ENCODE results near the gene NPHP4. TPM values are rescaled to one million over a fixed set of nuclear protein-coding genes. Genes with fewer than 3 reads are reported as not detected.
"Not testable (repeated sequence)": the region's sequence is repeated elsewhere in the genome, so short reads cannot be mapped to it uniquely, and the experiment has no call there.

The NPHP4 gene
- polyA plus RNA-seq, 1 donor = 4.1 TPM

DNA sequence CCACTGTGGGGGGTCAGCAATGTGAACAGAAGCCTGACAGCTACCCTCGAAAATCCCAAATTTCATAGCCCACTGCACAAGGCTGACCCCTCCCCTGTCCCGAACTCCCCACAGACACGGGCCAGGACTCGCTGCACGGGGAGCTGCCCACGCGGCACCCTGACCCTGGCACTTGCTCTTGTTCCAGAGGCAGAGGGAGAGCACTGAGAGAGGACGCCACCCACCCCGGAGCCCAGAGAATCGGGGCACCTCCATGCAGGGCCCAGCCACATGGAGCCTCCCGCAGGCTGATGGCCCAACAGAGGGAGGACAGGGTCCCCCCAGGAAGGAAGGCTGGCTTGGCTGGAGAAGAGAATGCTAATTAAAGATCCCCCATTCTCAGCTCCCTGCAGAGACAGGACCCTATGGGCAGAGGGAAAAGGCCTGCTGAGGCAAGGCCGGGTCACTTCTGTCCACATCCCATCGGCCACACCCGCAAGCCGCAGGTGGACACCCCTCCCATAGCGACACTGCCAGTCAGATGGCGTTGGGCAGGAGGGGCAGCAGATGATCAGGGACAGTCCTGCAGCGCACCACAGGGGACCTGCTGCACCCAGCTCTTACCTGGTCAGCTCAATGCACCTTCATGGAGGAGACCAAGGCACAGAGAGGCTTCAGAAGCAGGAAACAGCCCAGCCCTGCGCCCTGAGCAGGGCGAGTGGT is 136.9 kb downstream of the NPHP4 start:
- DNase-seq (ENCODE audit: low read depth) = no peak

DNA sequence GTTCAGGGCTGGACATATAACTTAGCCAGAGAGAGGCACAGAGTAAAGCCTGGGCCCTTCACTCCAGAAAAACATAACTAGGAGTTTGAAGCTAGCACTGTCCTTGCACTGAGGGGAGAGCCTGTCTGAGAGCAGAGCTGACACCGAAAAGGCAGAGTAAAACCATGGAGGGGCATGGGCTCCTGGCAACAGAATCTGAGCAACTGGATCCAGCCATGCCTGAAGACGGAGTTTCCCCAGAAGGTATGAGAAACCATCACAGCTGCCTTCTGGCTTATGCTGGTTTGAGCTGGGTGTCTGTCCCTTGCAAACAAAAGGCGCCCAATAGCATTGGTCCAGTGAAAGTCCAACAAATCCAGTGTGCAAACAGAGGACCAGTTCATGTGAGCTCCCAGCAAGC is 137.5 kb downstream of the NPHP4 start:
- DNase-seq (ENCODE audit: low read depth) = no peak

DNA sequence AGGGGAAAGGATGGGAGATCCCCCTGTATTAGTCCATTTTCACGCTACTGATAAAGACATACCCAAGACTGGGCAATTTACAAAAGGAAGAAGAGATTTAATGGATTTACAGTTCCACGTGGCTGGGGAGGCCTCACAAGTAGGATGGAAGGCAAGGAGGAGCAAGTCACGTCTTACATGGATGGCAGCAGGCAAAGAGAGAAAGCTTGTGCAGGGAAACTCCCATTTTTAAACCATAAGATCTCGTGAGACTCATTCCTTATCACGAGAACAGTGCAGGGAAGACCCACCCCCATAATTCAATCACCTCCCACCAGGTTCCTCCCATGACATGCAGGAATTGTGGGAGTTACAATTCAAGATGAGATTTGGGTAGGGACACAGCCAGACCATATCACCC is 138.4 kb downstream of the NPHP4 start:
- not testable (repeated sequence) for DNase-seq (ENCODE audit: low read depth)

DNA sequence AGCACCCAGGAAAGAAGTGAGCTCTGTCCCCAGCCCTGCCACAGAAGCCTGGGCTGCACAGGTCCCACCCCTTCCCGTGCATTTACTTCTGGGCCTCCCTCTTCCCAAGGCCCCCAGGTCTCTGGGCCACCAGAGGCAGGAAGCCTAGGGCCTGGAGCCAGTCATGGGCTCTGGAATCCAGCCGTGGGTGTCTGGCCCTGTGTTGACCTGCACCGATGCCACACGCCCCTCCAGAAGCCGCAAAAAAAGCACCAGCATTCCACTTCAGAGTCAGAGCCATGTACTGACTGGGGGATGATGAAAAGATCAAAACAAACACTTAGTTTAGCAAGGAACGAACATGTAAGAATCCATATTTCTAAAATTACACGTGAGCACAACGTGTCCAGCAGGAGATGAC is 141.7 kb downstream of the NPHP4 start:
- no peak for DNase-seq (ENCODE audit: low read depth)

DNA sequence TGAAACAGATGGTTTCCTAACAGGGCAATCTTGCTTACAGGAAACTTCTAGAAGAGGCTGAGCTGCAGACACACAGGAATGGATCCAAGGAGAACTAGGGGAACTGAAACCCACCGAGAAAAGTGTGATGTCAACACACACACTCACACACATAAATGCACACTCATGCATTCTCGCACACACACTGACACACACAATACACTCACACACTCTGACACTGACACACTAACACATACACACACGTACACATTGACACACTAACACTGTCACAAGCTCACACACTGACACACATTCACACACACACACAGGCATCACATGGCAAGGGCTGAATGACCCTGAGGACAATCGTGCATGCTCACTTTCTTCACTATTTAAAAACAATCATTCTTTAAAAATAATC is 142.7 kb downstream of the NPHP4 start:
- DNase-seq (ENCODE audit: low read depth) = no peak

DNA sequence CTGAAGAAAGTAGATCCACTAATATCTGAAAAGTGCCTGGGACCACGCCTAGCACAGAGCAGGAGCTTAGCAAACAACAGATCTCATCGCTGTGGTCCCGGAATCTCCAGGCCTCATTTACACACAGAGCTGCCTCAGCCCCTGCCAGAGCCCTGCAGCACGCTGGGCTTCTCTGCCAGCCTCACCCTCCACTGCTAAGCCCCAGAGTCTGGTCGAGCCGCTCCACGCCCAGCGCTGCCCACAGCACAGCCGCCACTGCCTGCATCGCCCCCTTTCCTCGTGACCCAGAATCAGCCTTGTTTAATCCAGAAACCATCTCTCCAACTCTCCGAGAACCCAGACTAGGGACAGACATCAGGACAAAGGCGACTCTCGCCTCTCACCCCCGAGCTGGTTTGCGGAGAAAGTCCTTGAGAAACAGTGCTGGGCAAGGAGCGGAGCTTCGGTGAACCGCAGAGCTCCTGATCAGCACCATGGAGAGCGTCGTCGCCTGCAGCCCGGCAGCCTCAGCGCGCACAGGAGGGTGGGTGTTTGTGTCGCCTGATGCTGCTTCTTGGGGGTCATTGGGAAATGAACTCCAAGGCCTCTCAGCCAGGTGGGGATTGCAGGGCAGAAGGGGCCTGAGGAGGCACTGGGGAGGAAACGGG is 145.1 kb downstream of the NPHP4 start:
- peak; percentile 8 for DNase-seq (ENCODE audit: low read depth)

GRCh38 chr1:5845376-5845775 is 146.8 kb downstream of the NPHP4 start:
- no peak for DNase-seq (ENCODE audit: low read depth)

DNA sequence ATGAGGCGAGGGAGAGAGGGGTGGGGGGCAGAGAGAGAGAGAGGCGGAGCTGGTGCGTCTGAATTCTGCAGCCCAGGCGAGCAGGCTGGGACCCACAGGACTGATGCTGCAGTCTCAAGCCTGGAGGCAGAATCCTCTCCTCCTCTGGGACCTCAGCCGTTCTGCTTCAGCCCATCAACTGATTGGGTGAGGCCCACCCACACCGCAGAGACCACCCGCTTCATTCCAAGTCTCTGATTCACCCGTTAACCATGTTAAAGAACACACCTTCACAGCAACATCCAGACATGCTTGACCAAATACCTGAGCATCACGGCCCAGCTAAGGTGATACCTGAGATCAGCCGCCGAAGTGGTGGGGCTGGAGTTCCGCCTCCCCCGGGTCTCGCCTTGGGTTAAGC is 147.8 kb downstream of the NPHP4 start:
- DNase-seq (ENCODE audit: low read depth) = no peak

DNA sequence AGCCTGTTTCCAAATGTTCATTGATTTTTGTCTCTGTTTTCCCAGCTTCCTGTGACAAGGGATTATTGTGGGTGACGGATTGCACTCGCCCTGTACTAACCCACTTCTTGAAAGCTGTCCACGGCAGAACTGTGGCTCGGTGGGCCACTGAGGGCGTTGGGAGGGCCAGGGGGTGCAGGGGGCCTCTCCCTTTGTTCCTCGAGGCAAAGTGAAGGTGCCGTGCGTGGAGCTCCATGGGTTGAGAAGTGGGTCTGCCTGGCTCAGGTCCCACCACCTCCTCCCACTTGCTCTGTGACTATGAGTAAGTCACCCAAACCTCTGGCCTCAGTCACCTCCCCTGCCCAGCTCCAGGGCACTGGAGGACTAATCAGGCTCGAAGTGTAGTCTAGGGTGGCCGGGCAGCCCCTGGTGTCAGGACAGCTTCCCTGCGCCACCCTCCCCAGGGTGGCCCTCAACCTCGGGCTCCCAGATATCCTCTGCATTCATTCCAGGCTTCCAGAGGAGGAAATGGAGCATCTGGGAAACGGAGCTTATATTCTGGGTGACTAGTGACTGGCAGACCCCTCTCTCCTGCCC is 148.6 kb downstream of the NPHP4 start:
- DNase-seq (ENCODE audit: low read depth) = no peak

- no peak for DNase-seq (ENCODE audit: low read depth)
Measured at GRCh38 chr1:5842679-5843078, 149.5 kb downstream of the NPHP4 start.

GRCh38 chr1:5840551-5841001 is 151.6 kb downstream of the NPHP4 start:
- no peak for DNase-seq (ENCODE audit: low read depth)

DNA sequence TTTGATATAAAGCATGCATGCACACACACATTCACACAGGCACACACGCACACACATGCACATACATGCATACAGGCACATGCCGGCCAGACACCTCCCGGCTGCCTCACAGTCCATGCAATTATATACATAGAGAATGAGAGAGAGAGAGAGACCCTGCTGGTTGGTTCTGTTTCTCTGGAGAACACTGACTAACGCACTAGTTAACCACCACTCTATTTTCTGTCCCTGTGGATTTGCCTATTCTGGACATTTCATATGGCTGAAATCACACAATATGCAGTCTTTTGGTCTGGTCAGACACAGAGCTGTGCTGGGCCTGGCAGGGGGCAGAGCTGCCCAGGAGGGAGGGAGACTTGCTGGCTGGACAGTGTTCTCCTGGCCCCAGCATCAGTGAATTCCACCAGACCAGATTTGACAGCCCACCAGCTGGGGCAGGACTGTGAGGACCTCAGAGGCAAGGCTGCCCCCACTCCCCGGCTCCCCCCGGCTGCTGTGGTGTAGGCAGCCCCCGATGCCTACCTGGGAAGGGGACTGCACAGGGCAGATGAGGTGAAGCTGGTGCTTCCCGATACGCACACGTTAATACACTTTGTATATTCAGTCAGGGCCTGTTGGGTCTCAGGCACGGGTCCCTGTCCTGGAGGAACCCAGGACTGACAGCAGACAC is 152.2 kb downstream of the NPHP4 start:
- DNase-seq (ENCODE audit: low read depth) = no peak

- no peak for DNase-seq (ENCODE audit: low read depth)
Measured at GRCh38 chr1:5839161-5839880, 152.9 kb downstream of the NPHP4 start.

DNA sequence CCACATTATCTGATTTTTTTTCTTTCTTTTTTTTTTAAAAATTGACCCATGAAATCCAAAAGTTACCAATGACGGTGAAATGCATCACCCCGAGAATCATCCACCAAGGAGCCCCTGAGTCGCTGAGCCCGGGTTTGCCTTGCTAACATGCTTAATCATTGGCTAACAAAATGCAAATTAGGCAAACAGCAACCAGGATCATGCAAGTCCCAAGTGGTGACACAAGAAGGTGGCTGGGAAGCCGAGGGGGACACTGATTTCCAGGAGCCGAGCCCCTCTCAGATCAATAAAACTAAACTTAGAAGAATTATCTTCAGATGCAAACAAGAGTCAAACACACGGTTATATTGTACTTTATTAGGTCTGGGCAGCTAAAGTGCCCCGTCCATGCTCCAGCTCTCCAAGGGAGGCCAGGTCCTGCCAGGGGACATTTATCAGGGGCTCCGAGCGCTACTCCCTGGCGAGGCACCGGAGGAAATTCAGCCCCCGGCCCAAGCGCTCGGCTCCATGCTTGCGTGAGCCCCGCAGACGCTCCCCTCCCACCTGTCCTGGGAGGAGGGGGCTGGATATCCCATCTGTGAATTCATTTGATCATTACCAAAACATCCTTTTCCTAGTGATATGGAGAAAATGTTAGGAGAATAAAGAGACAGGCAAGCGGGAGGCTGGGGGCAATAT is 154.1 kb downstream of the NPHP4 start:
- DNase-seq (ENCODE audit: low read depth) = no peak

DNA sequence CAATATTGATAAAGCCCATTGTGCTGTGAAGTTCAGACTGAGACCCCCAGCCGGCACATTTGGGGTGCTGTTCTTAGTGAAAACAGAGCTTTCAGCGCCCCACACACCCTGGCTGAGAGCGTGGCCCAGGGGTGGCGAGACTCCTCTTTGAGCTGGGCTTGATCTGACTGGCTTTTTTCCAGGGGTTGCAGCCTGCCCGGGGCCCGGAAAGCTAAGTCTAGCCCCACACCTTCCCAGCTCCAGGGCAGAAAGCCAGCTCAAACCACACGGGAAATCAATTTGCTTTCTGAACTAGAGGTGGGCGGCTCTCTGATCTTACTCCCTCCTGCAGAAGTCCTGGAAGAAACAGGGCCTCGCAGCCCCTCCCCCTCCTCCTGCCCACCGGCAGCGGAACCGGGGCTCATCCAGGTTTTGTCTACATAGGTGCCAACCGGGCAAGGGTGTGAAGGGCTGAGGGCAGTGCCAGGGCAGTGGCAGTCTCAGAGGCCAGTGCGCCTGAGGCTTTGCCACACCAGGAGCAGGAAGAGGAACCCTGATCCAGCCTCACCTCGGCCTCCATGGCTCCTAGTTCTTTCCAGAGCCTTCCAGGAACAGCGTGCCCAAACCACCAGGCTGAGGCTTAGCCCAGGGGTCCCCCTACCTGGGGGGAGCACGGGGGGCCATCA is 155.3 kb downstream of the NPHP4 start:
- no peak for DNase-seq (ENCODE audit: low read depth)

DNA sequence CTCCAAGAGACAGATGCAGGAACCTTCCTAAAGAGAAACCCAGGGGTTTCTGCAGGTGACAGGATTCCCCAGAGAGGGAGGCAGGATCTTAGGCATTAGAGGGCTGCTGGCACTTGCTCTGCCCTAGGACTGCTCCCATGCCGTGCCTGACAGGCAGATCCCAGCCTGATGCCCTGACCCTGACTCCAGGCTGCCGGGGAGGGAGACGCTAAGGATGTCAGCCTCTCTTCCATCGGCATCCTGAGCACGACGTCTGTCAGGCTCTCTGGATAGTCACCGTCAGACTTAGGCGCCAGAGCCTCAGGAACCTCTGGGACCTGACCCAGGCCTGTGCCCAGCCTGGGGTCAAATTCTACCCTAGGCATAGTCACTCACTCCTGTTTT is 157.1 kb downstream of the NPHP4 start:
- DNase-seq (ENCODE audit: low read depth) = no peak

- DNase-seq (ENCODE audit: low read depth) = no peak
Measured at GRCh38 chr1:5834477-5835178, 157.6 kb downstream of the NPHP4 start.

GRCh38 chr1:5833911-5834310 is 158.3 kb downstream of the NPHP4 start:
- no peak for DNase-seq (ENCODE audit: low read depth)

DNA sequence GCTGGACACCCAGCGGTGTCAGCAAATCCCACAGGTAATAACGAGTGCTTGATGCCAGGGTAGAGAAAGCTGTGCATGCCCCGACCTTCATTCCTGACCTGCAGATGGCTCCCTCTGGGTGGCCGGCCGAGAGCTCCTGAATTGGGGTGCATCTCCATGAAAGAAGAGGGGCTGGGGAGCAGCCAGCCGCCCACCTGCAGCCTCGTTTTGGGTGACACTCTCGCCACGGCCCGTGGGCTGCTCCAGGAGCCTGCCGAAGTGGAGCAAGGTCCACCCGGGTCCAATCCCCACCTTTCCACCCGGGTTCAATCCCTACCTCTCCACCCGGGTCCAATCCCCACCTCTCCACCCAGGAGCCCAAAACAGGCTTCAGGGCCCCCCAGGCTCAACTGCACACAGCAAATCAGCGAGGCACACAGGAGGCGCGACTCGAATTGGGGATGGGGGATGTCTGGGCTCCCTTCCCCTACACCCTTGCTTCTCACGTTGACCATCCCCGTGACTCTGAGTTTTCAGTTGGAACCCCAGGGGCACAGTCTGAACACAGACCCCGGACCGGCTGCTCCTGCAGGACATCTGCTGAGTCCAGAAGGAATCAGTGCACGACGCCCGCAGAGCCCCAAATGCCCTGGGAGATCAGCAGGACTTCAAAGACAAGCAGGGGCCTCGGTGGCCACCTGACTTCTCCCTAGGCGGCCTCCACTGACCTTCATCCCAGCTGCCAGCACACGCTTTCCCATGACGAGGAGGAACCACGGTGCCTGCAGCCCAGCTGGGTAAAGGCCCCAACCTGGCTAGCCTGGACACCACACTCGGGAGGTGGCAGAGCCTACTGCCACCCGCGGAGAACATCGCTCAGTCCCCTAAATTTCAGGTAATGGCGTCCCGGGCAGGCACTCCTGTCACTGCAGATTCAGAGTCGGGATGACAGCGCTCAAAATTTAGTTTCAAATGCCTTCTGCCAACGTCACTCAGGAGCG is 159.0 kb downstream of the NPHP4 start:
- no peak for DNase-seq (ENCODE audit: low read depth)
